DOHH2 (cell line): ENCODE results near the gene PDE3B.

Experiments used
- CTCF ChIP-seq: fragments of 200-600 bp; sonication (generic); IDR thresholded peaks from one replicate; pipeline ENCODE4 v1.5.1; 2014; ENCODE audit warnings: antibody characterized with exemption, mild to moderate bottlenecking, low read depth, low read length; ENCODE audit not compliant: poor library complexity, severe bottlenecking
- EZH2phosphoT487 ChIP-seq: fragments of 200-600 bp; sonication (generic); IDR thresholded peaks from 2 replicates; pipeline ENCODE4 v1.6.1; 2017; ENCODE audit warnings: borderline replicate concordance, mild to moderate bottlenecking, antibody characterized with exemption, low read length, moderate library complexity, mixed read lengths

GRCh38 chr11:14858404-14858803 is 214.8 kb downstream of the PDE3B start:
- TF ChIP-seq CTCF (no peak), EZH2phosphoT487 (no peak)
